ENCODE measurements around the gene TUT1.
"Not testable (repeated sequence)": the region's sequence is repeated elsewhere in the genome, so short reads cannot be mapped to it uniquely, and the experiment has no call there.

TUT1 gene

DNA sequence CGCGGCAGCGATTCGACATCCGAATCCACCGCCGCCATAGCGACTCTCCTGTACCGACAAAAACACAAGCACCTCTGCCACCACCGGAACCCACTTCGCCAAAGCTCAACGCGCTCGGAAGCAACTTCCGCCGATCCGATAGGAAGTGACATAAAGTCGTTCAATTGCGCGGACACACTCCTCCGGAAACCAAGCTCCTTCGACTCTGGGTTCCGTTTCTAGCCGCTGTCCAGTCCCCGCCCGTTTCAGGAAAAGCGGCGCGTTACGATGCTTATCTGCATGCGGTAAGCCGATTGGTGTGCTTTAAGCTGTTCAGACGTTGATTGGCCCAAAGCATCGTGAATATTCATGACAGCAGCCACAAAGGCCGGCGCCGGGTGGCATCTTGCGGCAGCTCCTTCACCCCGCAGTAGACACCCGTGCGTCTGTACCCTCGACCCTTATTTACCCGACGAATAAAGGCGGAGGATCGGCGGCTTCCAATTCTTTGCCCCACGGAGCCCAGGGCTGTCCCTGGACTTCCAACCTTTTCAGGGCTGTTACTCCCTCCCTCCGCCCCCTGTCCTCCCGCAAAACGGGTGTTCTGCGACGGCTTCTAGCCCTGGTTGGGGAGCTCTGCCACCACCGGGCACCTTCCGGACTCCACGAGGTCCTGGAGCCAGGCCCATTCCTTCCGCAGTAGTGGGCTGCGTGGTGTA is at the start of gene TUT1:
Gene TUT1 (minus strand): TSS at position 76 of the 698 bp plus-strand sequence. CDS start 38 bp downstream, at position 38.
- peak; percentile 81 for DNase-seq (ENCODE audit: low spot score)

GRCh38 chr11:62632492-62632891 is 41.2 kb upstream of the TUT1 start:
- no peak for DNase-seq (ENCODE audit: low spot score)

- no peak for DNase-seq (ENCODE audit: low spot score)
These were observed 36.4 kb upstream of the TUT1 start for GRCh38 chr11:62627713-62628112.

DNA sequence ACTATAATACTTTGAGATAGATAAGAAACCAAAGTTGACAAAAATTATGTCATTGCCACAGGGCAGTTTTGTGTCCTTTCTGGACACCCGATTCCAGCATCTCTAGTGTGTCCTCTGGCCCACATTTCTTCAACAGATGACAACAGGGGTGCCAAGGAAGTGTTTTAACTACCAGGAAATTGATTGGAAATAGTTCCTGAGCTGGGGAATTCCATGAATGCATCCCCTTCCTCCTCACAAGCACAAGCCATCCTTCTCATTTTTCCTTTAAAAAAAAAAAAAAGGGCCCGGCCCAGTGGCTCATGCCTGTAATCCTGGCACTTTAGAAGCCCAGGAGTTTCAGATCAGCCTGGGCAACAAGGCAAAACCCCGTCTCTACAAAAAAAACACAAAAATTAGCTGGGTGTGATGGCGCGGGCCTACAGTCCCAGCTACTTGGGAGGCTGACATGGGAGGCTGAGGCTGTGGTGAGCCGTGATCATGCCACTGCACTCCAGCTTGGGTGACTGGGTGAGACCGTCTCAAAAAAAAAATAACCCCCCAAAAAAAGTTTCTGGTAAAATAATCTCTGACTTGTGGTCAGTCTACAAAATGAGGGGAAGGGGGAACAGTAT is 31.3 kb upstream of the TUT1 start:
- DNase-seq (ENCODE audit: low spot score) = no peak

- DNase-seq (ENCODE audit: low spot score) = peak; percentile 99
These were observed 30.5 kb upstream of the TUT1 start, which contains the start of gene B3GAT3 for GRCh38 chr11:62621567-62622470. Gene B3GAT3 (minus strand): TSS chr11:62621986. CDS start chr11:62621947, 39 bp downstream.

DNA sequence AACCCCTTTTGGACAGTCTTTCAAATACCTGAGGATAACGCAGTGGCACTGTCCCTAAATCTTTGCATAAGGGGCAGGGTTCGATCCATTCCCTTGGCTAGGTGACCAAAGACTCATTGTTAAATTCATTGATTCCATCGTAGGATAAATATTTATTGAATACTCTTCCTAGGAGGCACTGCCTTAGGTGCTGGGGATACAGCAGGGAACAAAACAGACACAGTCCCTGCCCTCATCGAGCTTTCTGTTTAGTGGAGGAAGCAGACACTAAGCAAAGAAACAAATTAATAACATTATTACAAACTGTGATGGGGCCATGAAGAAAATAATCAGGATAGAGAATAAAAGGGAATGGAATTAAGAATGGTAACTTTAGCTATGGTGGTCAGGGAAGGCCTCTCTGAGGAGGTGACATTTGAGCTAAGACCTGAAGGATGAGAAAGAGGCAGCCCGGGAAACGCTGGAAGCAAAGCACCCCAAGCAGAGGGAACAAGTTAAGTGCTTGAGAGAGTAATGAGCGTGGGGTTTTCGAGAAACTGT is 29.8 kb upstream of the TUT1 start:
- no peak for DNase-seq (ENCODE audit: low spot score)

- DNase-seq (ENCODE audit: low spot score) = not testable (repeated sequence)
These were observed 25.6 kb upstream of the TUT1 start for GRCh38 chr11:62616957-62617356.

DNA sequence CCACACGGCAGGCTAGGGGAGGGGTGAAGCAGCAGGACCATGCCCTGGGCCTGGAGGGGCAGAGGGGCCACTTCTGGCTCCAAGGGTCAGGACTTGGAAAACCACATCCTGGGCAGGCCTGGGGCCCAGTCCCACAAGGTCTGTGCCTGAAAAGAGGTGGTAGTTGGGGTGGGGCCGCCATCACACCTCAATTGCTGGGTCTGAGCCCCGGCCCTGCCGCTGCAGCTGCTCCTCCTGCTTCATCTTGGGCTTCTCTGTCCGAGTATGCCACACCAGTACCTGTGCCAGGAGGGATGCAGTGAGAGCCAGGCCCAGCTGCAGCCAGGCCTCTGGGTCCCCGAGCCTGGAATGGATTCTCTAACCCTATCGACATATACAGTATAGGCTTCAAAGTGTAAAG is 24.2 kb upstream of the TUT1 start:
- DNase-seq (ENCODE audit: low spot score) = no peak

GRCh38 chr11:62614275-62614674 is 23.0 kb upstream of the TUT1 start:
- no peak for DNase-seq (ENCODE audit: low spot score)

DNA sequence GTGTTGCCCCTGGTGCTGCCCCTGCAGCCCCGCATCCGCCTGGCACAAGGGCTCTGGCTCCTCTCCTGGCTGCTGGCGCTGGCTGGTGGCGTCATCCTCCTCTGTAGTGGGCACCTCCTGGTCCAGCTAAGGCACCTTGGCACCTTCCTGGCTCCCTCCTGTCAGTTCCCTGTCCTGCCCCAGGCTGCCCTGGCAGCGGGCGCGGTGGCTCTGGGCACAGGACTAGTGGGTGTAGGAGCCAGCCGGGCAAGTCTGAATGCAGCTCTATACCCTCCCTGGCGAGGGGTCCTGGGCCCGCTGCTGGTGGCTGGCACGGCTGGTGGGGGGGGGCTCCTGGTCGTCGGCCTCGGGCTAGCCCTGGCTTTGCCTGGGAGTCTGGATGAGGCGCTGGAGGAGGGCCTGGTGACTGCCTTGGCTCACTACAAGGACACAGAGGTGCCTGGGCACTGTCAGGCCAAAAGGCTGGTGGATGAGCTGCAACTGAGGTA is 22.0 kb upstream of the TUT1 start:
- no peak for DNase-seq (ENCODE audit: low spot score)

- DNase-seq (ENCODE audit: low spot score) = peak; percentile 92
These were observed 21.3 kb upstream of the TUT1 start, which contains the start of the genes EML3 and ROM1 for GRCh38 chr11:62612366-62613290. Gene EML3 (minus strand): TSS chr11:62612775. CDS start chr11:62612457, 318 bp downstream. Gene ROM1 (plus strand): TSS chr11:62613257. CDS start chr11:62613282, 25 bp downstream.

DNA sequence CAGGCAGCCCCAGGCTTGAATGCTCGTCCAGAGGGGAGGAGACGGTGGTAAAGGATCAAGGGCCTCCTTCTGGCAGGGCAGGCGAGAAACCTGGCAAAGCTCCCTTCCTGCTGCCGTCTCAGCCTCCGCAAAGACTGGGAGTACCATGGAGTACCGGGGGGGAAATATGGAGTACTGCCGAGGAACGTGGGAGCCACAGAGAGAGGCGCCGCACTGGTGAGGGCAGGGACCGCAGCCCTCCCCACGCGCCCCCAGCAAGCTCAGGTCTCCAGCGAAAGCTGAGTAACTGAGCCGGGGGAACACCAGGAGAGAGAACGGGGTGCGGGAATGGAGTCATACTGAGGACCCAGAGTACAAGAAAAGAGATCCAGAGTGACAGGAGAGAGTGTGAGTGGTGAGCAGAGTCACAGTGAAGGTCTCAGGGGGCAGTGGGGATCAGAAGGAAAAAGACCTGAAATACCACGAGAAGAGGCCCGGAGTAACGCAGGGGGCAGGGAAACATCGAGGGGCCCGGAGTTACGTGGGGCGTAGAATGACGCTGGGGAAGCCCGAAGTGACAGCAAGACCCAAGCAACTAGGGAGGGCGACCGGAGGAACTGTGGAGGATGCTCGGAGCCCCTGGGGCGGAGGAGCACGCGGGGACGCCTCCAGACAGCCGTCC is 20.5 kb upstream of the TUT1 start:
- peak; percentile 47 for DNase-seq (ENCODE audit: low spot score)

- DNase-seq (ENCODE audit: low spot score) = no peak
These were observed 19.7 kb upstream of the TUT1 start for GRCh38 chr11:62610814-62611704.

- DNase-seq (ENCODE audit: low spot score) = no peak
These were observed 19.1 kb upstream of the TUT1 start for GRCh38 chr11:62610403-62610802.

GRCh38 chr11:62608776-62609175 is 17.5 kb upstream of the TUT1 start:
- DNase-seq (ENCODE audit: low spot score) = no peak

GRCh38 chr11:62607714-62608113 is 16.4 kb upstream of the TUT1 start:
- no peak for DNase-seq (ENCODE audit: low spot score)

GRCh38 chr11:62605902-62606301 is 14.6 kb upstream of the TUT1 start:
- DNase-seq (ENCODE audit: low spot score) = no peak

- no peak for DNase-seq (ENCODE audit: low spot score)
These were observed 14.1 kb upstream of the TUT1 start for GRCh38 chr11:62605467-62605866.

GRCh38 chr11:62604460-62605120 is 13.3 kb upstream of the TUT1 start:
- DNase-seq (ENCODE audit: low spot score) = peak; percentile 46

Data from HuH-7 (cell line).